ENCODE measurements around the gene TXNL4A.

- TF ChIP-seq CTCF (IDR thresholded peaks at IDR 0.05) = no peak
- TF ChIP-seq EZH2 (IDR thresholded peaks at IDR 0.05; ENCODE audit: borderline replicate concordance, insufficient read depth, low read depth, low read length, poor library complexity, severe bottlenecking) = no peak
Observed at GRCh38 chr18:79949697-79950487, 38.5 kb downstream of the TXNL4A start.

Measured in B cell (primary cell).